ENCODE data around the gene PTDSS2.

The PTDSS2 gene

GRCh38 chr11:445765-446588, 4.1 kb upstream of the PTDSS2 start:
- in situ Hi-C loops (cut with MboI; ENCODE audit: low sequenced_read_pairs), result no loop called here

DNA sequence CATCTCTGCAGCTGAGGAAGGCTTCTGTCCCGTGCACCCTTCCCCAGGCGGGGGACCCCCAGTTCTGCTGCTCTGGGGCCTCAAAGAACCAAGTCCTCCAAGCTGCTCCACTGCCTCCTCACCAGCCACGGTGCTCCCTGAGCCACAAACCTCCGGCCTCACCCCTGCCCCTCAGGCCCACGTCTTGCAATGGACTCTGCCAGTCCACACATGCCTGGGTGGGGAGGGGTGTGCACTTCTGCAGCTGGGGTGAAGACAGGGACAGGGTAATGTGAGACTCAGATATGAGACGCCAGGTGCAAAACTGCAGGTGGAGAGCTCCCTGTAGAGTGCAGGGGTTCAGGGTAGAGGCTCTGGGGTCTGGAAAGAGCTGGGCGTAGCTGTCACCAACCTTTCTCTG, 3.2 kb upstream of the PTDSS2 start:
- in situ Hi-C loops (cut with MboI; ENCODE audit: low sequenced_read_pairs), result no loop called here

DNA sequence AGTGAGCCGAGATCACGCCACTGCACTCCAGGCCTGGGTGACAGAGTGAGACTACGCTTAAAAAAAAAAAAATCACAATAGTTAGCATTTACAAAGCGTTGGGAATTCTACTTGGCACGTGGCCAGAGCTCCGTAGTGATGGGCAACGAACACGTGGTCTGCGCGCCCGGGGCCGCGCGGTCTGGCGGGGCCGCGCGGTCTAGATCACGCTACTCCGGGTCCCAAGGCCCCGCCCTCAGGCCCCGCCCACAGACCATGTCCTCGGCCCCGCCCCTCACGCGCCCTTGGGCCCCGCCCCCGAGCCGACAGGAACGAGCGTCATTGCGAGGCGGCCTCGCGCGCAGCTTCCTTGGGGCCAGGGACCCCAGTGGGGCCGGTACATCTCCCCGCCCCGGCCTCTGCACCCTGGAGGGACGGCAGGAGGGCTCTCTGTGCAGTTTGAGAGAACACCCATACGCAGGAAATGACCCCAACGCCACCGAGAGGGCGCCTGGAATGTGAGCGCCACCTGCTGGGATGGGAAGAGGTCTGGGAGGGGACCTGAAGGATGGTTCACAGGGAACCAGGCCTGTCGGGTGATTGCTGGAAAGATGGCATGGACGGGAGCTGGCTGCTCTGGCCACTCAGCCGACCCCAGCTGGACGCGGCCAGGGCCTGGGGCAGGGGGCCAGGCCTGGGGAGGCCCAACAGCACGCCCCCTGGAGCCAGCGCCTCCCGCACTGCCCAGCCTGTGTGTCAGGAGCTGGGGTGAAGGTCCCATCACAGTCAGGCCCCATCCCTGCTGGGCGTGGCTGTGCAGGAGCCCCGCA, 2.0 kb upstream of the PTDSS2 start:
- in situ Hi-C loops (cut with MboI; ENCODE audit: low sequenced_read_pairs), result no loop called here

DNA sequence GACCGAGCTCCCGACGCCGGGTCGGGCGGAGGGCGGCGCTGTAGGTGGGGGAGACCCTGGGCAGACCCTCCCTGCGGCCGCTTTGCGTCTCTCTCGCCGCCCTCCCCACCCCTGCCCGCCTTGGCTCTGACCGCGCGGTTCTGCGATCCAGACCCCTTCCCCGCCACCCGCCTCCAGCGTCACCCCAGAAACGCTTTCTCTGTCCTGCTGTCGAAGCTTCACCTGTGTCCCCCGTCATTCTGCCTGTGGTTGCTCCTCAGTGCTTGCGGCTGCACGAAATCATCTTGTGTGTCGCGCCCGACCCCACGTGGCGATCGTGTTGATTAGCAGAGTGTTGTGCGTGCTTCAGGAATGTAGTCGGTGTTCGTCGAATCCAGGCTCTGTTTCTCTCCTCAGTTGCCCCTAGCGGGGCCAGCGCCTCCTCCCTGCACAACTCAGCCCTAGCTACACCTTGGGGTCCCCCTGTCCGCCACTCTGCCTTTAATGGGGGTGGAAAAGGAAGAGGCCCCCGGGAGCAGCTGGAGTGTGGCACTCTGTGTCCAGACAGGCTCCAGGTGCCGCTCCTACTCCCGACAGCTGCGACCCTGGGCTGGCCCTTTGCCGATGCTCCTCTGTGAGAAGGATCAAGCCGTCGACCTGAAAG, 851 bp downstream of the PTDSS2 start:
- in situ Hi-C loops (cut with MboI; ENCODE audit: low sequenced_read_pairs), result no loop called here

DNA sequence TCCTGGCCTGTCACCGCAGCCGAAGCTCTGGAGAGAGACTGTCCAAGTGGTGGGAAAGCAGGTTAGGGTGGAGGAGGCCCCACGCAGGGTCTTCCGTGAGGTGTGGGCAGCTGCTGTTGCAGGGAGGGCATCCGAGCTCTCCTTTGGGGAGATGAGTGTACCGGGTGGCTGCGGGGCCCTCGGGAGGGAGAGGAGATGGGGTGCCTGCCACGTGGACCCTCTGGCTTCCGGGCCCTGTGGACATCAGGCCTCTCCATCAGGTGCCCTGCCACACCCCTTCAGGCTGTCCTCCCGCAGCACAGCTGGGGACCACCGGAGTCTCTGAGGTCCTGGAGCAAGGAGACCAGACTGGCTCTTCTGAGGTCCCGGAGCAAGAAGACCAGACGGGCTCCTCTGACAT, 1.7 kb downstream of the PTDSS2 start:
- in situ Hi-C loops (cut with MboI; ENCODE audit: low sequenced_read_pairs), result no loop called here

- in situ Hi-C loops (cut with MboI; ENCODE audit: low sequenced_read_pairs), result no loop called here
These were observed 2.2 kb downstream of the PTDSS2 start for GRCh38 chr11:452203-452744.

GRCh38 chr11:452916-453527, 2.9 kb downstream of the PTDSS2 start:
- in situ Hi-C loops (cut with MboI; ENCODE audit: low sequenced_read_pairs), result no loop called here

DNA sequence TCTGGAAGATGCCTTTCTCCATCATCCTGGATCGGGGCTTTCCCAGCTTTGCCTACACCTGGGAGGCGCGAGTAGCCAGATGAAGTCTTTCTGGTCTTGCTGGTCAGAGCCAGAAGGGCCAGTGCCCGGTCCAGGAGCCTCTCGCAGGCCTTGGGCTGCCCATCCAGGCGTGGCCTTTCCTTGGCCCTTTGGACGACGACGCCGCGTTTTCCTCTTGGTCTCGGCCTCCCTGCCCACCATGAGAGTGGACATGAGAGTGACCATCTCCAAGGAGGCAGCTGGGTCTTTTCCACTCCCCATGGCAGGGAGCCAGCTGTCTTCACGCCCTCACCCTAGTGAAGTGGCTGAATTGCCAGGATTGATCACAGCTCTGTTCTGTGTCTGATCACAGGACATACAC, 3.5 kb downstream of the PTDSS2 start:
- in situ Hi-C loops (cut with MboI; ENCODE audit: low sequenced_read_pairs), result no loop called here

GRCh38 chr11:454043-454442, 4.0 kb downstream of the PTDSS2 start:
- in situ Hi-C loops (cut with MboI; ENCODE audit: low sequenced_read_pairs), result no loop called here

GRCh38 chr11:454801-455565, 4.9 kb downstream of the PTDSS2 start:
- in situ Hi-C loops (cut with MboI; ENCODE audit: low sequenced_read_pairs), result no loop called here

- in situ Hi-C loops (cut with MboI; ENCODE audit: low sequenced_read_pairs), result no loop called here
These were observed 5.6 kb downstream of the PTDSS2 start for GRCh38 chr11:455566-456147.

GRCh38 chr11:456533-456932, 6.5 kb downstream of the PTDSS2 start:
- in situ Hi-C loops (cut with MboI; ENCODE audit: low sequenced_read_pairs), result no loop called here

DNA sequence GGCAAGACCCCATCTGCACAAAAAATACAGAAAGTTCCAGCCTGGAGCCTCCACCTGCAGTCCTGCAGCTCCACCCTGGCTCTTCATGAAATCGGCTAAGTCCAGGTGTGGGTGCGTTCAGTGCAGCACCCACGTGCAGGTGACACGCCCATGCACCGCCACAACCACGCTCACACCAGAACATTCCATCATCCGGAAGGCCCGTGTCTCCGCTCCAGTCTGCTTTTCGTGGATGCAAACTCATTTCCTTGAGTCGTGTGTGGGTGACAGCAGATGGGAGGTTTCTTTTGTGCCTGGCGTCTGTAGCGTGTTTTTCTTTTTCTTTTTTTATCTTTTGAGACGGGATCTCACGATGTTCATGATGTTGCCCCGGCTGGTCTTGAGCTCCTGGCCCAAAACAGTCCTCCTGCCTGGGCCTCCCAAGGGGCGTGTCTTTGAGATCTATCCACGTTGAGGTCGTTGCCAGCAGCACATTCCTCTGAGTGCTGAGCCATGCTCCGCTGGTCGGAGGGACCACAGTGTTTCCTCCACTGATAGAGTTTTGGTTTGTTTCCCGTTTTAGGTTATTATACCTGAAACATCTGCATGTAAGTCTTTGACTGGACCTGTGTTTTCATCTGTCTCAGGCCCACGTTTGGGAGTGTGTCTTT, 7.2 kb downstream of the PTDSS2 start:
- in situ Hi-C loops (cut with MboI; ENCODE audit: low sequenced_read_pairs), result no loop called here

DNA sequence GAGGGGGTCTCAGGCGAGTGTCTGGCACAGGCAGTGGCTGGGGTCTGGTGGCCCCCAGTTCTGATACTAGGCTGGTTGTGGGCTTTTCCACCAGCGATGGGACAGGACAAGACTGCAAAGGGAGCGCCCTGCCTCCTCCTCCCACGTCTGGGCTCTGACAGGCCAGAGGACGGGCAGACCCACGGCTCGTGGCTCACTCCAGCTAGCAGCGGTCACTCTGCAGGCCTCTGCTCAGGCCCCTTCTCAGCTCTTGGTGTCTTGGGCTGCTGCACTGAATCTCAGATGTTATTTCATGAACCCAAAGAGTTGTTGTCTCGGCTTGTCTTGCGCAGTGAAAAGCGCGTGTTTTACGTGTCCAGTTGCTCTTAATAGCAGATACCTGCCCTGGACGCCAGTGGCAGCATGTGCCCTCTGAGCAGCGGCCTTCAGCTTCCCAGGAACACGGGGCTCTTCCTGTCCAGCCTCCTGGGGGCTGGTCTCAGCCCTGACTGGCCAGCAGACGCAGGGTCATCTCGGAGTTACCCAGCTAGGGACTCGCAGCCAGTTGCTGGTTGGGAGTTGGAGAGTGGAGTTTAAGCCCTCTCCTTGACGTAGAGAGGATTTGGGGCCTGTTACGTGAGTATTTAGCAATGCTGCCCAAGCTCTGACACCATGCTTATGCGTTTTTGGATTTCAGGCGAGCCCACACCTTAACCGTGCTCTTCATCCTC, 9.6 kb downstream of the PTDSS2 start:
- in situ Hi-C loops (cut with MboI; ENCODE audit: low sequenced_read_pairs), result no loop called here

DNA sequence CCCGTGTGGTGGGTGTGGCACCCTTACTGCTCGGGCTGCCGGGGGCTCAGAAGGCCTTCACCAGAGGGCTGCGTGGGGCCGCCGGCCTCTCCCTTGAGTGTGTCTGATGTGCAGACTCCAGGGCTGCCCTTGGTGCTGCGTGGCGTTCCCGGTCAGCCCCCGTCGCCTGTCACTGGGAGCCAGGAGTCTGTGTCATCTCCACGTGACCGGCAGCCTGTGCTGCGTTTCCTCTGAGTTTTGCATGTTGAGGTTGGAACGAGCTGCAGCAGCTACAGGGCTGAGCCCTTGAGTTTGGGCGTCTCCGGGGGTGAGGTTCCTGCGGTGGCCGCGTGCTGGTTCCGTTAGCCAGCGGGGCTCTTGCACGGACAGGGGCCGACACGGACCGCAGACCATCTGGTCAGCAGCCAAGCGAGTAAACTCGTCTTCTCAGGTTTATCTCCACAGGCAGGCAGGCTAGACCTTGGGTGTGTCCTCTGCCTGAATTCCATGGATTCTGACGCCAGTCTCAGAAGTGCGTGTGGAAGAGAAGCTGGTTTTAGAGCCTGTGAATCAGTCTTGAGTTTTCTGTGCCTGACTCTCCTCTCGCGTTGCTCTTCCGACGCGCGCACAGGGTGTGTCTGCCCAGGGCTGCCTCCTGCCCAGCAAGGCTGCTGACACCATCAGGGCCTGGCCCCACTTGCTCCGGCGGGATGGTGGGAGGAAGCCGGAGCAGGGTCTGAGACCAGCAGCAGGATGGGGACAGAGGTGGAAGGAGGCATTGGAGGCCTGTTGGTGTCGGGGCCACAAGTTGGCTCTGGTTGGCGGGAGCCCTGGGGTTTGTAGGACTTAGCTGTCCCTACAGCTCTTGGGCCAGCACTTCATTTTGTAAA, 10.5 kb downstream of the PTDSS2 start:
- in situ Hi-C loops (cut with MboI; ENCODE audit: low sequenced_read_pairs), result no loop called here

DNA sequence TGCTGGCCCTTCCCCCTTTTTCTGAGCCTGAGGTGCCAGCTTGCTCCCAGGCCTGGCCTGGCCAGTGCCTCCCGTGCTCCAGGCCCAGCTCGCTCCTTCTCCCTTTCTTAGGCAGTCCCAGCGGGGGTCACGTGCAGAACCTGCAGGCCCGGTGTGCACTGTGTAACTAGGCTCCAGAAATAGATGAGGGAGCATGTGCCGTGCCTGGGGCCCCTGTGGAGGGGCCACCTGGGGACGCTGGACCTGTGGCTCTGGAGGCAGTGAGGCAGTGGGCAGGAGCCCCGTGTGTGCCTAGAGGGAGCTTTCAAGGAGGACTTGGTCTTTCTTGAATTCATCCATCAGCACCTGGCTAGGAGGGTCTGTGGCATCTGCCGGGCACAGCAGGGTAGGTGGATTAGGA, 11.5 kb downstream of the PTDSS2 start:
- in situ Hi-C loops (cut with MboI; ENCODE audit: low sequenced_read_pairs), result no loop called here

DNA sequence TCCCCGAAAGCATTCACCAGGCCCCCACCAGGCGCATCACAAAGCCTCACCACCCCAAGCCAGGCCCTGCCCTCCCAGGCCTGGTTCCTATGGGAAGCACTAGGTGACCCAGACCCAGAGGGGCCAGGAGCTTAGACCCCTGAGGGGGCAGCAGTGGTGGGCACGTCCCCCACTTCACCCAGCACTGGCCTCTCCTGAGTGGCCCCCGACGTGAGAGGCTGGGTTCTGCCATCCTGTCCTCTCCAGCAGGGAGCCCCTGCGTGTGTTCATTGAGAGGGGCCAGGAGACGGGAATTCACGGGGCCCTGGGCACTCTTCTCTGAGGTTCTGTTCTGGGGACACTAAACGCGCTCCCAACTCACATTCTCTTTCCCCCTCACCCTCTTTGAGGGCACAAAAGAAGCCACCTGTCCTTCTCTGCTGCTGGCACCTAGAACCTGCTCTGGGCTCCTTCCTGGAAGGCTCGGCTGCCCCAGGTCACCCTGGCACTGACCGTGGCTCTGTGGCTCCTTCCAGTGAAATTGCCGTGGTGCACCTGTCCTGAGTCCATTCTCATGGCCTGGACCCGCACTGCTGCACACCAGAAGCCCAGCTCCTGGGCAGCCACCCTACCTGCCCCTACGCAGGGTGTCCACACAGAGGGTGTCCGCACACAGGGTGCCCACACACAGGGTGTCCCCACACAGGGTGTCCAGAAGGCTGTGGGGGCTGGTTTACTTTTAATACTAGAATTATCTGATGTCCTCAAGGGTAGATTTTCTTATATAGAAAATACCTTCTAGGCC, 12.2 kb downstream of the PTDSS2 start:
- in situ Hi-C loops (cut with MboI; ENCODE audit: low sequenced_read_pairs), result no loop called here
